ENCODE data around the gene DNASE2. TPM values are rescaled to one million over a fixed set of nuclear protein-coding genes. Genes with fewer than 3 reads are reported as not detected.

Gene DNASE2
- total RNA-seq, 1 donor from 2014 or later: 47.3 TPM

GRCh38 chr19:12882589-12882988 lies 1.3 kb upstream of the DNASE2 start:
- H3K9me3 Mint-ChIP-seq (ENCODE audit: unreplicated experiment): no peaks in the 10 kb centered on the region
- DNase-seq (ENCODE audit: extremely low spot score, unreplicated experiment): no peak
- H3K4me1 Mint-ChIP-seq (ENCODE audit: unreplicated experiment): peaks cover 15% of the 10 kb centered on the region
- H3K27me3 Mint-ChIP-seq (ENCODE audit: unreplicated experiment): peaks cover 20% of the 10 kb centered on the region
- H3K4me3 Mint-ChIP-seq (ENCODE audit: unreplicated experiment): peak overlapping the region; percentile 83
- H3K36me3 Mint-ChIP-seq (ENCODE audit: unreplicated experiment): peaks cover 8% of the 10 kb centered on the region
- TF ChIP-seq CTCF (IDR thresholded peaks at IDR 0.05): no peak
- no peak overlapping the region for H3K27ac Mint-ChIP-seq (ENCODE audit: unreplicated experiment)

GRCh38 chr19:12880551-12881171 lies 588 bp downstream of the DNASE2 start:
- H3K4me1 Mint-ChIP-seq (ENCODE audit: unreplicated experiment): peaks cover 15% of the 10 kb centered on the region
- H3K4me3 Mint-ChIP-seq (ENCODE audit: unreplicated experiment): peak overlapping the region; percentile 83
- H3K36me3 Mint-ChIP-seq (ENCODE audit: unreplicated experiment): peaks cover 8% of the 10 kb centered on the region
- H3K9me3 Mint-ChIP-seq (ENCODE audit: unreplicated experiment): no peaks in the 10 kb centered on the region
- H3K27ac Mint-ChIP-seq (ENCODE audit: unreplicated experiment): peak overlapping the region; percentile 86
- DNase-seq (ENCODE audit: extremely low spot score, unreplicated experiment): no peak
- no peak for TF ChIP-seq CTCF (IDR thresholded peaks at IDR 0.05)
- H3K27me3 Mint-ChIP-seq (ENCODE audit: unreplicated experiment): peaks cover 9% of the 10 kb centered on the region

- no peak for TF ChIP-seq CTCF (IDR thresholded peaks at IDR 0.05)
- no peaks in the 10 kb centered on the region for H3K4me1 Mint-ChIP-seq (ENCODE audit: unreplicated experiment)
Observed at GRCh38 chr19:12875086-12875485, 6.2 kb downstream of the DNASE2 start.

GRCh38 chr19:12873891-12874745 lies 7.1 kb downstream of the DNASE2 start:
- peaks cover 20% of the 10 kb centered on the region for H3K36me3 Mint-ChIP-seq (ENCODE audit: unreplicated experiment)
- DNase-seq (ENCODE audit: extremely low spot score, unreplicated experiment): no peak
- no peak overlapping the region for H3K4me3 Mint-ChIP-seq (ENCODE audit: unreplicated experiment)
- no peaks in the 10 kb centered on the region for H3K9me3 Mint-ChIP-seq (ENCODE audit: unreplicated experiment)
- no peaks in the 10 kb centered on the region for H3K4me1 Mint-ChIP-seq (ENCODE audit: unreplicated experiment)
- H3K27ac Mint-ChIP-seq (ENCODE audit: unreplicated experiment): no peak overlapping the region
- TF ChIP-seq CTCF (IDR thresholded peaks at IDR 0.05): no peak
- no peaks in the 10 kb centered on the region for H3K27me3 Mint-ChIP-seq (ENCODE audit: unreplicated experiment)

More at GRCh38 chr19:12875086-12875485, 6.2 kb downstream of the DNASE2 start:
- no peaks in the 10 kb centered on the region for H3K9me3 Mint-ChIP-seq (ENCODE audit: unreplicated experiment)
- H3K27ac Mint-ChIP-seq (ENCODE audit: unreplicated experiment): no peak overlapping the region
- H3K4me3 Mint-ChIP-seq (ENCODE audit: unreplicated experiment): no peak overlapping the region
- peaks cover 20% of the 10 kb centered on the region for H3K36me3 Mint-ChIP-seq (ENCODE audit: unreplicated experiment)
- no peaks in the 10 kb centered on the region for H3K27me3 Mint-ChIP-seq (ENCODE audit: unreplicated experiment)
- DNase-seq (ENCODE audit: extremely low spot score, unreplicated experiment): no peak

Measured in osteocyte (in vitro differentiated cells).